Keratinocyte (primary cell): ENCODE results near the gene COPG2. TPM values are rescaled to one million over a fixed set of nuclear protein-coding genes. Genes with fewer than 3 reads are reported as not detected.
"Not testable (repeated sequence)": the region's sequence is repeated elsewhere in the genome, so short reads cannot be mapped to it uniquely, and the experiment has no call there.

Experiments used
- DNase-seq: peaks from one replicate; pipeline ENCODE4 v3.0.0-alpha.2; 2011; ENCODE audit warnings: low read depth, missing footprints, low spot score
- FAIRE-seq: peaks from 2 replicates; lab custom pipeline; 2011; peaks lifted over from hg19 to GRCh38; lab: Jason Lieb, UNC
- H2AFZ ChIP-seq: 2 replicates; pipeline ENCODE4 v1.6.0; 2012; ENCODE audit warnings: low read length, control low read depth, inconsistent platforms; ENCODE audit not compliant: control insufficient read depth
- H3K27ac ChIP-seq: 2 replicates; pipeline ENCODE4 v1.5.1; 2011; ENCODE audit warnings: low read length; ENCODE audit not compliant: control insufficient read depth, insufficient read depth
- H3K27me3 ChIP-seq: 3 replicates; pipeline ENCODE4 v1.6.0; 2011; ENCODE audit warnings: low read length; ENCODE audit not compliant: control insufficient read depth, insufficient read depth; ENCODE audit errors: extremely low read depth
- H3K36me3 ChIP-seq, 2 experiments: 2 replicates in 1 of 2; 3 replicates in 1 of 2; pipeline ENCODE4 v1.5.1; 2011; ENCODE audit warnings: low read length in 2 of 2, mild to moderate bottlenecking in 1 of 2; ENCODE audit not compliant: control insufficient read depth in 2 of 2, insufficient read depth in 2 of 2; ENCODE audit errors: extremely low read depth in 1 of 2
- H3K4me1 ChIP-seq: 3 replicates; pipeline ENCODE4 v1.5.1; 2011; ENCODE audit warnings: low read length; ENCODE audit not compliant: control insufficient read depth, insufficient read depth; ENCODE audit errors: extremely low read depth
- H3K4me2 ChIP-seq: 3 replicates; pipeline ENCODE4 v1.6.0; 2011; ENCODE audit warnings: low read depth, low read length; ENCODE audit not compliant: control insufficient read depth, insufficient read depth; ENCODE audit errors: extremely low read depth
- H3K4me3 ChIP-seq, 3 experiments: fragments of 200-600 bp in 1 of 3; sonication (generic) in 1 of 3; 2 replicates in 2 of 3; 3 replicates in 1 of 3; pipeline ENCODE4 v1.5.1; 2011 to 2016; ENCODE audit warnings: low read length in 3 of 3, mild to moderate bottlenecking in 3 of 3, control low read depth in 2 of 3, inconsistent platforms in 1 of 3, low read depth in 1 of 3, mixed read lengths in 1 of 3, mixed run types in 1 of 3, moderate library complexity in 1 of 3; ENCODE audit not compliant: control insufficient read depth in 2 of 3, insufficient read depth in 2 of 3; ENCODE audit errors: extremely low read depth in 1 of 3
- H3K79me2 ChIP-seq: 2 replicates; pipeline ENCODE4 v1.6.0; 2012; ENCODE audit warnings: low read length; ENCODE audit not compliant: control insufficient read depth, insufficient read depth
- H3K9ac ChIP-seq: 3 replicates; pipeline ENCODE4 v1.6.0; 2011; ENCODE audit warnings: low read length; ENCODE audit not compliant: control insufficient read depth, insufficient read depth; ENCODE audit errors: extremely low read depth
- H3K9me1 ChIP-seq: 3 replicates; pipeline ENCODE4 v1.6.0; 2011; ENCODE audit warnings: low read length; ENCODE audit not compliant: control insufficient read depth, insufficient read depth; ENCODE audit errors: extremely low read depth
- H3K9me3 ChIP-seq: 2 replicates; pipeline ENCODE4 v1.5.1; 2012; ENCODE audit warnings: low read depth, low read length; ENCODE audit not compliant: control insufficient read depth
- H4K20me1 ChIP-seq: 3 replicates; pipeline ENCODE4 v1.6.0; 2011; ENCODE audit warnings: low read length; ENCODE audit not compliant: control insufficient read depth, insufficient read depth; ENCODE audit errors: extremely low read depth
- CTCF ChIP-seq, 3 experiments: IDR thresholded peaks in 1 of 3; conservative IDR thresholded peaks in 1 of 3; optimal IDR thresholded peaks in 1 of 3; 2 replicates in 2 of 3; 3 replicates in 1 of 3; pipeline versions ENCODE3 to v1.5.1; 2011; ENCODE audit warnings: low read length in 3 of 3, mild to moderate bottlenecking in 3 of 3, moderate library complexity in 2 of 3, control low read depth in 1 of 3, inconsistent platforms in 1 of 3; ENCODE audit not compliant: insufficient read depth in 2 of 3; ENCODE audit errors: extremely low read depth in 1 of 3
- EZH2 ChIP-seq: IDR thresholded peaks from one replicate; pipeline ENCODE4 v1.6.1; 2012; ENCODE audit warnings: inconsistent platforms, mild to moderate bottlenecking, low read length, moderate library complexity
- dilution Hi-C: fragments of 300-500 bp; cut with MboI; formaldehyde crosslinking; loops from one replicate; pipeline ENCODE4 v1.7.0; 2020; ENCODE audit warnings: low sequenced_read_pairs; ENCODE audit not compliant: extremely low pct_ligation_motif_present
- polyA plus RNA-seq, 5 experiments: library from polyadenylated mRNA; depleted of rRNA in 3 of 5; stranded (reverse) in 3 of 5; stranded (forward) in 1 of 5; unstranded in 1 of 5; fragments of >200 nt; gene quantifications; 1 replicate in 1 of 5; 2 replicates in 3 of 5; 3 replicates in 1 of 5; pipeline versions ENCODE4 v1.2.1 to v1.2.3, GENCODE V29; 2011 to 2012; ENCODE audit warnings: missing spikeins in 2 of 5, low read depth in 1 of 5, low replicate concordance in 1 of 5

The COPG2 gene
- polyA plus RNA-seq, 1 donor (not counting 4 experiments of a cell fraction or from before 2014, with no cell fraction given), result 38.8 TPM

GRCh38 chr7:130537894-130538293 is 130.7 kb downstream of the COPG2 start:
- H3K36me3 ChIP-seq, H3K9me3 ChIP-seq, dilution Hi-C loops, H3K27ac ChIP-seq, H3K4me1 ChIP-seq, H3K4me2 ChIP-seq, FAIRE-seq, H4K20me1 ChIP-seq, H3K27me3 ChIP-seq, H3K79me2 ChIP-seq, H3K9me1 ChIP-seq, H3K4me3 ChIP-seq, H2AFZ ChIP-seq, H3K9ac ChIP-seq, DNase-seq: not testable (repeated sequence)

- Histone ChIP-seq H3K27me3 (no peaks in the 10 kb centered on the region), H3K4me1 (no peaks in the 10 kb centered on the region), H3K9me3 (no peaks in the 10 kb centered on the region), H3K27ac (no peak overlapping the region), H2AFZ (no peak overlapping the region), H4K20me1 (no peaks in the 10 kb centered on the region), H3K79me2 (no peaks in the 10 kb centered on the region), H3K36me3 (peaks cover 3 to 4% of the 10 kb centered on the region in 2 experiments), H3K9me1 (no peaks in the 10 kb centered on the region), H3K4me2 (no peak overlapping the region), H3K9ac (no peak overlapping the region), H3K4me3 (no peak overlapping the region)
- FAIRE-seq (no peak), DNase-seq (no peak)
- TF ChIP-seq EZH2 (no peak), CTCF (optimal IDR thresholded peaks at IDR 0.05 in 1 of 3, IDR thresholded peaks at IDR 0.05 in 1 of 3, conservative IDR thresholded peaks at IDR 0.05 in 1 of 3; ENCODE audit: extremely low read depth in 1 of 3, insufficient read depth in 2 of 3, low read length in 3 of 3) (no peak)
- dilution Hi-C loops, result no loop called here
These were observed 139.1 kb downstream of the COPG2 start for GRCh38 chr7:130529417-130529816.

- H4K20me1 ChIP-seq, H3K27ac ChIP-seq, FAIRE-seq, H3K9me1 ChIP-seq, dilution Hi-C loops, H3K9ac ChIP-seq, H3K79me2 ChIP-seq, H3K4me3 ChIP-seq, DNase-seq, H3K4me2 ChIP-seq, H3K9me3 ChIP-seq, H2AFZ ChIP-seq, H3K36me3 ChIP-seq, H3K4me1 ChIP-seq, H3K27me3 ChIP-seq: not testable (repeated sequence)
These were observed 140.7 kb downstream of the COPG2 start for GRCh38 chr7:130527752-130528355.
